Body of pancreas (tissue), 4 donors: ENCODE data around the gene EIF2A. TPM values are rescaled to one million over a fixed set of nuclear protein-coding genes. Genes with fewer than 3 reads are reported as not detected.

ENCODE experiments used
- ATAC-seq: fragments of 150-250 bp; one replicate; pipeline ENCODE4 v1.9.1; 2016
- DNase-seq, 4 donors: peaks; one replicate each; pipeline ENCODE4 v3.0.0-alpha.2; 2019
- H3K27ac ChIP-seq, 4 donors: fragments of 200-600 bp; sonication (generic); 1 replicate in 3 of 4; 2 replicates in 1 of 4; pipeline versions ENCODE4 v1.5.1 to v1.6.1; 2016 to 2019; ENCODE audit warnings: mild to moderate bottlenecking in 1 of 4, mixed read lengths in 1 of 4, moderate library complexity in 1 of 4
- H3K27me3 ChIP-seq, 2 donors: fragments of 200-600 bp; sonication (generic); one replicate each; pipeline ENCODE4 v1.6.0; 2016; ENCODE audit warnings: mild to moderate bottlenecking in 1 of 2
- H3K36me3 ChIP-seq, 2 donors: fragments of 200-600 bp; sonication (generic); replicated peaks in 1 of 2; 2 replicates each; pipeline ENCODE4 v1.5.1; 2016; ENCODE audit warnings: low read depth in 2 of 2; ENCODE audit not compliant: insufficient read depth in 1 of 2
- H3K4me1 ChIP-seq: fragments of 200-600 bp; sonication (generic); one replicate; pipeline ENCODE4 v1.6.0; 2016
- H3K4me3 ChIP-seq, 2 donors: fragments of 200-600 bp; sonication (generic); 1 replicate in 1 of 2; 2 replicates in 1 of 2; pipeline ENCODE4 v1.5.1; 2016 to 2019
- H3K9me3 ChIP-seq, 3 donors: fragments of 200-600 bp; sonication (generic); 1 replicate in 2 of 3; 2 replicates in 1 of 3; pipeline ENCODE4 v1.5.1; 2016
- POLR2A ChIP-seq, 3 donors: fragments of 450-650 bp; IDR thresholded peaks; one replicate each; pipeline ENCODE4 v1.6.1; 2016; ENCODE audit warnings: antibody characterized with exemption in 3 of 3, mild to moderate bottlenecking in 2 of 3
- WGBS, 2 donors: methylation state at CpG; one replicate each; pipeline ENCODE4 v1.1.5; 2017; 5-methylcytosine and 5-hydroxymethylcytosine counted together
- intact Hi-C: fragments of 100-400 bp; cut with DNase I; formaldehyde crosslinking; loops from one replicate; pipeline ENCODE4 v1.15.1; 2023
- total RNA-seq, 2 donors: library from RNA; depleted of rRNA; stranded (reverse); fragments of >200 nt; gene quantifications; one replicate each; pipeline ENCODE4 v1.1.0, GENCODE V29; 2016
- TF ChIP-seq, protein P1 (sequence below), 7 experiments: fragments of 450-650 bp in 4 of 7; fragments of 200-600 bp in 3 of 7; sonication (generic) in 3 of 7; IDR thresholded peaks; one replicate each; pipeline ENCODE4 v1.5.1; 2016 to 2019; ENCODE audit warnings: antibody characterized with exemption in 7 of 7

EIF2A gene
- total RNA-seq, 2 donors from 2014 or later: 58.7 to 126 TPM

DNA sequence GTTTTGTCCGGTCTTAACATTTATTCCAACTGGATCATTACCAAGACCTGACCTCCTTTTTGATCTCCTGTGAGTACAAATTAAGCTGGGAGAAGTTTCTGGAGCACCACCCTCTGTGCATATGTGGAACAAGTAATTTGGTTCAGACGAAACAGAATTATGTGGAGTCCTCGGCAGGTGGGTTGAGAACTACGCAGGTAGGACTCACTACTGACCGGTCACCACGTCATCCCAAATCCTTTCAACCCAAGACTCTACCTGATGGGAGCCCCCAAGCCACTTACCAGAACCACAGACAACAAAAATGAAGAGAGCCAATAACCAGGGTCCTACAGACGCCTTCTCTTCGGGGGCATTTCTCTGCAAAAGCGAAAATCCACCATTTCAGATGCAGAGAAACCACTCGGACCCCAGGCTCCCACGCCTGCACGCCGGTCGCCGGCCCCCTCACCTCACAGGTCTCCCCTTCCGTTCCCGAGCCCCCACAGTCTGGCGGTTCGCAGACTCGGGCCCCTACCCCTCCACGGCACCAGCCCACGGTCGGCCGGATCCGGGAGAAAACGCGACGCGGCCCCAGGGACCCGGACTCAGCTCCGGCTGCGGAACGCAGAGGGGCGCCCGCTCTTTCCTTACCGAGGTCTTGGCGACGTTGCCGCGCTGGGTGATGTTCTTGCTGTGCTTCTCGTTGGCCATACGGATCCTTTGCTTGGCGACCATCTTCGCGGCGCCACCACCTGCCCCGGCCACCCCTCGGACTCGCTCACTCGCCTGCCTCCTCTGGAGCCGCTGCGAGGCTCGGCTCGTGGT lies 965 bp upstream of the EIF2A start:
- no peaks in the 10 kb centered on the region for H3K9me3 ChIP-seq
- H3K4me3 ChIP-seq: peak overlapping the region; percentile 69 to 96
- no peaks in the 10 kb centered on the region for H3K27me3 ChIP-seq
- peak; percentile 18 for ATAC-seq
- TF ChIP-seq, protein P1, sequence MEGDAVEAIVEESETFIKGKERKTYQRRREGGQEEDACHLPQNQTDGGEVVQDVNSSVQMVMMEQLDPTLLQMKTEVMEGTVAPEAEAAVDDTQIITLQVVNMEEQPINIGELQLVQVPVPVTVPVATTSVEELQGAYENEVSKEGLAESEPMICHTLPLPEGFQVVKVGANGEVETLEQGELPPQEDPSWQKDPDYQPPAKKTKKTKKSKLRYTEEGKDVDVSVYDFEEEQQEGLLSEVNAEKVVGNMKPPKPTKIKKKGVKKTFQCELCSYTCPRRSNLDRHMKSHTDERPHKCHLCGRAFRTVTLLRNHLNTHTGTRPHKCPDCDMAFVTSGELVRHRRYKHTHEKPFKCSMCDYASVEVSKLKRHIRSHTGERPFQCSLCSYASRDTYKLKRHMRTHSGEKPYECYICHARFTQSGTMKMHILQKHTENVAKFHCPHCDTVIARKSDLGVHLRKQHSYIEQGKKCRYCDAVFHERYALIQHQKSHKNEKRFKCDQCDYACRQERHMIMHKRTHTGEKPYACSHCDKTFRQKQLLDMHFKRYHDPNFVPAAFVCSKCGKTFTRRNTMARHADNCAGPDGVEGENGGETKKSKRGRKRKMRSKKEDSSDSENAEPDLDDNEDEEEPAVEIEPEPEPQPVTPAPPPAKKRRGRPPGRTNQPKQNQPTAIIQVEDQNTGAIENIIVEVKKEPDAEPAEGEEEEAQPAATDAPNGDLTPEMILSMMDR (IDR thresholded peaks at IDR 0.05): peak in 1 of 7 experiments; percentile 2
- no peak for TF ChIP-seq POLR2A (IDR thresholded peaks at IDR 0.05)
- H3K4me1 ChIP-seq: peaks cover 36% of the 10 kb centered on the region
- peak; percentile 41 to 58 (median 50) for DNase-seq
- peak overlapping the region; percentile 99 to 100 (median 99) for H3K27ac ChIP-seq
- WGBS, 2 donors: 0% methylated on average over 15 to 54 of the region's 54 CpGs
- intact Hi-C loops: no loop called here
- peaks cover 0 to 10% of the 10 kb centered on the region in 2 donors for H3K36me3 ChIP-seq

DNA sequence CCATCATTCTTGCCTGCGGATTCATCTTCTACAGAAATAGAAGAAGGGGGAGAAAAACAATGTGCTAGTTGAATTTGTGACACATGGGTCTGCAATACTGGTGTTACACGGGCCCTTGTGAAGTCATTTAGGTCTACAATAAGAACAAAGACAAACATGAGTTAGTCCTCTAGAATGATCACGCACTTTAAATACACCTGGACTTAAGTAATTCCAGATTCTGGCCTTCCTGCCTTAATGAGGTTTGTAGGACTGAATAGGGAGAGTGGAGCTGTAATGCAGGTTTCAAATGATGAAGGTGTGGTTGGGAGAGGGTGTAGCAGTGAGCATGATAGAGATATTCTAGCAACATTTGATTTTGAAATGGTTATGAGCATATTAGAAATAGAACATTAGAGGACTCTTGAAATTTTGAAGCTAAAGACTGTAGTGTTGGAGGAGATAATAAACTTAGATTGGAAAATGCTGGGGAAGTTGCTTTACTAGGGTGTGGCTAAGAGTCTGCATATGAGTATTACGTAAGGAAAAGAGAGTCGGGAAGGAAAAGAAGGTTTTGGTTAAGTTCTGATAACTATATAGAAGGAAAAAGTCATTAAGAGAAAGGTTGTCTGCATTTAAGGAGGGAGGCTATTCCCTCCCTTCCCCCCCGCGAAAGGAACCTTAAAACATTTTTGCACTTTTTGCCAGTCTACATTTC lies 606 bp downstream of the EIF2A start:
- H3K9me3 ChIP-seq: no peaks in the 10 kb centered on the region
- whole genome bisulfite sequencing, 2 donors: 5 to 12% methylated on average over 7 of the region's 7 CpGs
- ATAC-seq (no peak), DNase-seq (no peak)
- H3K27ac ChIP-seq: peak overlapping the region; percentile 60 to 100 (median 99)
- no peaks in the 10 kb centered on the region for H3K27me3 ChIP-seq
- intact Hi-C loops: no loop called here
- peaks cover 36% of the 10 kb centered on the region for H3K4me1 ChIP-seq
- peak overlapping the region; percentile 69 to 73 for H3K4me3 ChIP-seq
- TF ChIP-seq, protein P1 (IDR thresholded peaks at IDR 0.05): no peak
- no peak for TF ChIP-seq POLR2A (IDR thresholded peaks at IDR 0.05)
- H3K36me3 ChIP-seq: peaks cover 0 to 10% of the 10 kb centered on the region in 2 donors

DNA sequence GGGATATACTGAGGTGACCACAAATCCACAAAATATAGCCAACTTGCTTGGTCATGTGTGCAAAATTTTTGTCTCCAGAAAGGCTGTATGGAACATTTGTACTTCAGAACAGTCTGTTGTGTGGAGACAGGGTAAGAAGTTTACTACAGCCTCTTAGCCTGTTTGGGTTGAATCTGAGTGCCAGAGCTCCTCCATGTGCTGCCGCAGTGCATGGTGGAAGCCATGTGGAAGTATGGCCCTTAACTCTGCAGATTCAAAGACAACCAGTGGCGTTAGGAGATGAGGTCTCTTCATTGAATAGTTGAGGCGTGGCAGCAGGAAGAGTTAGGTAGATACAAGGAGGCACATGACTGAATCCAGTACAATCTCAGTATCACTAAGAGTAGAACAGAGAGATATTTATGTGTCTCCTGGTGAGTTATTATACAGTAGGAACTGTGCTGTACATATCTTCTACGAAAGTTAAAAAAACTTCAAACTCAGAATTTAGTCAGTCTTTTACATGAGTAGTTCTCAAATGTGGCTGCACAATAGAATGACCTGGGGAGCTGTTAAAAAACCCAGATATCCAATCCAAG lies 9.4 kb downstream of the EIF2A start:
- no peaks in the 10 kb centered on the region for H3K9me3 ChIP-seq
- H3K27me3 ChIP-seq: no peaks in the 10 kb centered on the region
- peaks cover 0 to 9% of the 10 kb centered on the region in 2 donors for H3K36me3 ChIP-seq
- no peaks in the 10 kb centered on the region for H3K4me1 ChIP-seq
- DNase-seq (no peak), ATAC-seq (no peak)
- TF ChIP-seq POLR2A (IDR thresholded peaks at IDR 0.05): no peak
- TF ChIP-seq, protein P1 (IDR thresholded peaks at IDR 0.05): no peak
- no peak overlapping the region for H3K27ac ChIP-seq
- no peak overlapping the region for H3K4me3 ChIP-seq
- intact Hi-C loops: no loop called here
- WGBS, 2 donors: 90 to 93% methylated on average over 4 of the region's 4 CpGs

DNA sequence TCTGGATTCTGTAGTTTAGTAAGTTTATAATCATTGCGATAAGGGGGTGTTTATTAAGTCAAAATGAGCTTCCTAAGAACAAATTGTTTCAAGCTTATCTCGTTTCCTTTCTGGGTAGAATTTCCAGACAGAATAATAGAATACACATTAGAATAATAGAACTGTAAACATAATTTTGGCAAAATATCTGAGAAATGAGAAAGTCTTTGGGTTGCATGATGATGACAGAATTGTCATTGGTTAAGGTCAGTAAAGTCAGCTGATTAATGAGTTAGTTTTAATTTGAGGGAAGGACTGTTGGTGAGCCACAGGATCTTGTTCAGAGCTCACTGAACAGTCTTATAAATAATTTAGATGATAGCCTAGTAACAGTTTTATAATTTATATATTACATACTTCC lies 10.2 kb downstream of the EIF2A start:
- Histone ChIP-seq H3K4me3 (no peak overlapping the region), H3K36me3 (peaks cover 0 to 9% of the 10 kb centered on the region in 2 donors)
- ATAC-seq: no peak

More for the DNA sequence above, 10.2 kb downstream of the EIF2A start:
- no peaks in the 10 kb centered on the region for H3K27me3 ChIP-seq
- H3K27ac ChIP-seq: no peak overlapping the region
- intact Hi-C loops: no loop called here
- no peak for TF ChIP-seq POLR2A (IDR thresholded peaks at IDR 0.05)
- TF ChIP-seq, protein P1 (IDR thresholded peaks at IDR 0.05): no peak
- H3K4me1 ChIP-seq: no peaks in the 10 kb centered on the region
- 30 to 36% methylated on average over 2 of the region's 2 CpGs for WGBS, 2 donors
- no peak for DNase-seq
- no peaks in the 10 kb centered on the region for H3K9me3 ChIP-seq
